NCI-H1105 (cell line): Measurements from ENCODE around the gene ALG11.

ENCODE experiments used
- DNase-seq: peaks from one replicate; lab custom pipeline; 2025; lab: John Stamatoyannopoulos, UW

The ALG11 gene

GRCh38 chr13:51997641-51998330 lies 14.4 kb upstream of the ALG11 start:
- no peak for DNase-seq

GRCh38 chr13:51998723-51999509 lies 13.3 kb upstream of the ALG11 start:
- no peak for DNase-seq

GRCh38 chr13:51999510-51999911 lies 12.7 kb upstream of the ALG11 start:
- no peak for DNase-seq

- no peak for DNase-seq
These were observed 12.3 kb upstream of the ALG11 start for GRCh38 chr13:51999921-52000320.

GRCh38 chr13:52001120-52001731 lies 11.0 kb upstream of the ALG11 start:
- DNase-seq, result no peak

GRCh38 chr13:52002361-52002760 lies 9.8 kb upstream of the ALG11 start:
- DNase-seq, result no peak

- DNase-seq, result no peak
These were observed 8.7 kb upstream of the ALG11 start for GRCh38 chr13:52003541-52003940.

GRCh38 chr13:52004511-52005170 lies 7.6 kb upstream of the ALG11 start:
- DNase-seq, result no peak

- no peak for DNase-seq
These were observed 6.2 kb upstream of the ALG11 start for GRCh38 chr13:52005841-52006522.

- no peak for DNase-seq
These were observed 5.5 kb upstream of the ALG11 start for GRCh38 chr13:52006523-52007245.

- no peak for DNase-seq
These were observed 2.3 kb upstream of the ALG11 start for GRCh38 chr13:52009946-52010345.

GRCh38 chr13:52010890-52011631 lies 1.1 kb upstream of the ALG11 start, which contains the start of gene ATP7B:
Gene ATP7B, minus strand, starts transcription at chr13:52011450. Its CDS starts 113 bp downstream, at chr13:52011337.
- DNase-seq, result no peak

GRCh38 chr13:52012512-52012836 lies 276 bp downstream of the ALG11 start:
- DNase-seq, result no peak

- DNase-seq, result no peak
These were observed 4.1 kb downstream of the ALG11 start for GRCh38 chr13:52016296-52016695.

- DNase-seq, result no peak
These were observed 8.0 kb downstream of the ALG11 start for GRCh38 chr13:52020191-52020590.

GRCh38 chr13:52022356-52022755 lies 10.2 kb downstream of the ALG11 start:
- no peak for DNase-seq

GRCh38 chr13:52024481-52024880 lies 12.3 kb downstream of the ALG11 start, which contains the start of gene UTP14C:
Gene UTP14C, plus strand, starts transcription at chr13:52024691. Its CDS starts 4,114 bp downstream, at chr13:52028805.
- no peak for DNase-seq

- DNase-seq, result no peak
These were observed 13.5 kb downstream of the ALG11 start for GRCh38 chr13:52025475-52026245.

GRCh38 chr13:52026246-52026626 lies 14.0 kb downstream of the ALG11 start:
- DNase-seq, result no peak

- no peak for DNase-seq
These were observed 15.6 kb downstream of the ALG11 start for GRCh38 chr13:52027832-52028231.
